MCF 10A (cell line): ENCODE measurements around the gene SCARB1. TPM values are rescaled to one million over a fixed set of nuclear protein-coding genes. Genes with fewer than 3 reads are reported as not detected.
A peak's percentile ranks its signal among the peaks of the same experiment; 100 is the strongest.
"Not testable (repeated sequence)": the region's sequence is repeated elsewhere in the genome, so short reads cannot be mapped to it uniquely, and the experiment has no call there.

Experiments used
- BruUV-seq: library from RNA; stranded (reverse); fragments of 400-500 nt; replicated peaks from 2 replicates; lab custom pipeline; 2021; lab: Mats Ljungman, UMichigan
- CTCF ChIA-PET: fragments of 300-600 bp; sonication (Branson Sonifier 250); formaldehyde crosslinking; extraction: SDS; loops from one replicate; lab custom pipeline; 2021; ENCODE audit warnings: antibody characterized with exemption, inconsistent platforms; lab: Yijun Ruan, JAX
- POLR2A ChIA-PET: fragments of 300-600, 350-650 bp; sonication (Branson Sonifier 250); formaldehyde crosslinking; extraction: SDS; loops from one replicate; lab custom pipeline; 2020; ENCODE audit warnings: antibody characterized with exemption, inconsistent platforms; lab: Yijun Ruan, JAX
- DNase-seq: peaks from one replicate; pipeline ENCODE4 v3.0.0-alpha.2; 2018; ENCODE audit not compliant: unreplicated experiment
- H3K27ac Mint-ChIP-seq: one replicate; pipeline ENCODE4 v1.8.0; 2022; ENCODE audit warnings: mild to moderate bottlenecking, low read depth, mixed read lengths; ENCODE audit not compliant: unreplicated experiment
- H3K27me3 Mint-ChIP-seq: one replicate; pipeline ENCODE4 v1.8.0; 2022; ENCODE audit warnings: mixed read lengths; ENCODE audit not compliant: insufficient read depth, unreplicated experiment
- H3K36me3 Mint-ChIP-seq: one replicate; pipeline ENCODE4 v1.8.0; 2022; ENCODE audit warnings: mild to moderate bottlenecking, moderate library complexity, mixed read lengths; ENCODE audit not compliant: insufficient read depth, unreplicated experiment
- H3K4me1 Mint-ChIP-seq: one replicate; pipeline ENCODE4 v1.8.0; 2022; ENCODE audit warnings: mixed read lengths; ENCODE audit not compliant: insufficient read depth, unreplicated experiment
- H3K4me3 Mint-ChIP-seq: one replicate; pipeline ENCODE4 v1.8.0; 2022; ENCODE audit warnings: mild to moderate bottlenecking, moderate library complexity, mixed read lengths; ENCODE audit not compliant: unreplicated experiment
- H3K9me3 Mint-ChIP-seq: one replicate; pipeline ENCODE4 v1.8.0; 2022; ENCODE audit warnings: mixed read lengths; ENCODE audit not compliant: unreplicated experiment
- CTCF ChIP-seq: fragments of 200-600 bp; IDR thresholded peaks from one replicate; pipeline ENCODE4 v1.8.0; 2022; ENCODE audit warnings: antibody characterized with exemption, mild to moderate bottlenecking; ENCODE audit not compliant: unreplicated experiment
- intact Hi-C: fragments of 100-400 bp; cut with micrococcal nuclease; formaldehyde crosslinking; loops from 2 replicates; pipeline ENCODE4 v1.14.1; 2022
- total RNA-seq: library from RNA; stranded (reverse); gene quantifications from 2 replicates; pipeline ENCODE4 v1.2.3, GENCODE V29; 2022

SCARB1 gene
- total RNA-seq, 1 experiment from 2014 or later = 71.0 TPM

GRCh38 chr12:124902916-124903315, 39.3 kb upstream of the SCARB1 start:
- intact Hi-C loops = loop anchor here (10.0 kb wide), 1 partner anchor 388 kb away; no protein-coding TSS in a partner anchor
- CTCF ChIA-PET = interaction anchor here (0.6 to 1.2 kb wide), 4 partner anchors 19 to 40 kb away, joined by 3 to 4 read pairs (median 4); no protein-coding TSS in a partner anchor
- peaks cover 29% of the 10 kb centered on the region for H3K4me1 Mint-ChIP-seq

GRCh38 chr12:124901003-124901402, 37.3 kb upstream of the SCARB1 start:
- intact Hi-C loops = loop anchor here (10.0 kb wide), 1 partner anchor 386 kb away; no protein-coding TSS in a partner anchor
- BruUV-seq = no TSS peak
- no peak overlapping the region for H3K27ac Mint-ChIP-seq
- H3K4me3 Mint-ChIP-seq = no peak overlapping the region
- peaks cover 22% of the 10 kb centered on the region for H3K4me1 Mint-ChIP-seq
- H3K36me3 Mint-ChIP-seq = peaks cover 11% of the 10 kb centered on the region
- no peak for TF ChIP-seq CTCF
- no peaks in the 10 kb centered on the region for H3K9me3 Mint-ChIP-seq
- DNase-seq = peak; percentile 64
- no peaks in the 10 kb centered on the region for H3K27me3 Mint-ChIP-seq
- CTCF ChIA-PET = interaction anchor here (0.5 to 1.6 kb wide), 3 partner anchors 39 to 962 kb away, joined by 3 to 5 read pairs (median 3); no protein-coding TSS in a partner anchor
- POLR2A ChIA-PET = interaction anchor here (1.0 to 2.3 kb wide), 4 partner anchors 10 to 72 kb away, joined by 3 to 6 read pairs (median 6); no protein-coding TSS in a partner anchor

More at GRCh38 chr12:124902916-124903315, 39.3 kb upstream of the SCARB1 start:
- no peak for TF ChIP-seq CTCF
- Mint-ChIP-seq H3K9me3 (no peaks in the 10 kb centered on the region), H3K27ac (no peak overlapping the region), H3K36me3 (peaks cover 13% of the 10 kb centered on the region), H3K27me3 (no peaks in the 10 kb centered on the region), H3K4me3 (no peak overlapping the region)
- no TSS peak for BruUV-seq
- POLR2A ChIA-PET = no interaction called here
- no peak for DNase-seq

- H3K27ac Mint-ChIP-seq, BruUV-seq, H3K4me3 Mint-ChIP-seq, H3K9me3 Mint-ChIP-seq, H3K36me3 Mint-ChIP-seq, H3K27me3 Mint-ChIP-seq, DNase-seq: not testable (repeated sequence)
- ChIA-PET POLR2A (interaction anchor here (1.0 to 2.3 kb wide), 4 partner anchors 11 to 71 kb away, joined by 3 to 6 read pairs (median 6); no protein-coding TSS in a partner anchor), CTCF (interaction anchor here (0.6 to 1.6 kb wide), 3 partner anchors 40 to 91 kb away, joined by 3 to 5 read pairs (median 3); no protein-coding TSS in a partner anchor)
- H3K4me1 Mint-ChIP-seq = peaks cover 17% of the 10 kb centered on the region
- intact Hi-C loops = loop anchor here (10.0 kb wide), 1 partner anchor 386 kb away; no protein-coding TSS in a partner anchor
Measured at GRCh38 chr12:124900345-124900795, 36.7 kb upstream of the SCARB1 start.

GRCh38 chr12:124898923-124899294, 35.2 kb upstream of the SCARB1 start:
- intact Hi-C loops = loop anchor here (2.0 to 5.0 kb wide), 3 partner anchors 36 to 862 kb away; partner anchors contain the start of gene SCARB1
- no peaks in the 10 kb centered on the region for H3K36me3 Mint-ChIP-seq

More at GRCh38 chr12:124898923-124899294, 35.2 kb upstream of the SCARB1 start:
- no peak for DNase-seq
- TF ChIP-seq CTCF = no peak
- Mint-ChIP-seq H3K4me3 (no peak overlapping the region), H3K27ac (no peak overlapping the region), H3K4me1 (peaks cover 6% of the 10 kb centered on the region), H3K9me3 (no peaks in the 10 kb centered on the region), H3K27me3 (no peaks in the 10 kb centered on the region)
- BruUV-seq = no TSS peak
- POLR2A ChIA-PET = no interaction called here
- CTCF ChIA-PET = interaction anchor here (0.6 to 1.0 kb wide), 3 partner anchors 197 to 863 kb away, joined by 3 to 4 read pairs (median 3); no protein-coding TSS in a partner anchor
